ENCODE data around the gene CIBAR2. TPM values are rescaled to one million over a fixed set of nuclear protein-coding genes. Genes with fewer than 3 reads are reported as not detected.
A peak's percentile ranks its signal among the peaks of the same experiment; 100 is the strongest.

The CIBAR2 gene
- total RNA-seq, 5 donors from 2014 or later (not counting 1 experiment from before 2014, with no cell fraction given) = not detected

DNA sequence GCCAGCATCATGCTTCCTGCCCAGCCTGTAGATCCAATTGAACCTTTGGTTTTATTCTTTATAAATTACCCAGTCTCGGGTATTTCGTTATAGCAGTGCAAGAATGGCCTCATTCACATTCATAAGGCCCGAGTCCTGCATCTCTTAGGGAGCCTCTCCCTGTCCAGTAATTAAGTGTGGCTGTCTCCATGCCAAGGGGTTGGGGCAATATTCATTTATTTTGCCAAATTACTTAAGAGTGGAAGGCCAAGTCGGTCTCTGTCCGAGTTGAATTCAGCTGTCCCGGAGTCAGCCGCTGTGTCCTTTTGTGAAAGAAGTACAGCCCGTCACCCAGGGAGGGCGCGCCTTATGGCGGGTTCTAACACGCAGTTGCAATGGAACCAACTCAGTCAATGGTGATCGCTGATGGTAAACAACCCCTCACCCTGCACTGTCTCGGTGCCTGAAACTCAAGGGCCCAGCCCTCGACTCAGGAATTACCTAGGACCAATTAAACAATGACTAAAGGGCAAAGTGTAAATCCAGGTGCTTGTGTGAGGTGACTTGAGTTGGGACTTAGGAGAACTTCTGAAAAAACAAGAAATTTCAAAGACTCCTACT lies 62.5 kb downstream of the CIBAR2 start:
- whole genome bisulfite sequencing (ENCODE audit: insufficient coverage) = 94% methylated on average over 8 of the region's 15 CpGs
- H3K4me1 Mint-ChIP-seq = peaks cover 34 to 38% (median 38%) of the 10 kb centered on the region in 3 donors

DNA sequence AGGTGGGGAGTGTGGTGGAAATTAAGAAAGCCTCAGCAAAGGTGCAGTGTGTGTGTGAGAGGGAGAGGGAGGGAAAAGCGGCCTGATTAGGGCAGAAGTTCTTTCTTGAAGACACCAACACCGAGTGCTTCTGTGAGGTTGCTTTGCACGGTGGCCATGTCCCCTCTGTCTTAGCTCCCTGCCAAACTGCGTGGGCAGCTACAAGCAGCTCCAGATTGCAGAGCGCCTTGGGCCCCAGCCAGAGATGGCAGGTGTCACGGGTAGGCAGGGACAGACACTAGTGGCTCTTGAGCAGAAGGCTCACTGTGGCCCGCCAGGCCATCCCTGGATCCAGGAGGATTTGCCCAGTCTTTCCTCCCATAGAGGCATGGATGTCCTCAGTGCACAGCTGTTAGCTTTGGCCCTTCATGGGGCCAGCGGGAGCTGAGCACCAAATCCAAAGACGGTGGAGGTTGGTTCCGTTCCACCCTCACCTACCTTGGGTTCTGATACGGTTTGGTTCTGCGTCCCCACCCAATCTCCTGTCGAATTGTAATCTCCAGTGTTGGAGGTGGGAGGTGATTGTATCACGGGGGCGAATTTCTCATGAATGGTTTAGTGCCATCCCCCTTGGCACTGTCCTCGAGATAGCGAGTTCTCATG lies 63.2 kb downstream of the CIBAR2 start:
- DNase-seq (no peak), ATAC-seq (replicated peaks in 1 of 4) (no peak)
- Histone ChIP-seq H3K4me1 (ENCODE audit: control insufficient read depth in 1 of 2, extremely low read depth in 1 of 2, insufficient read depth in 2 of 2, low read length in 2 of 2) (peaks cover 10 to 24% of the 10 kb centered on the region in 2 experiments), H3K9me3 (no peaks in the 10 kb centered on the region), H3K27ac (ENCODE audit: low read length) (no peak overlapping the region), H3K27me3 (replicated peaks in 1 of 2; ENCODE audit: control insufficient read depth in 2 of 2, extremely low read depth in 1 of 2, insufficient read depth in 2 of 2, low read length in 1 of 2) (no peaks in the 10 kb centered on the region), H3K36me3 (ENCODE audit: control insufficient read depth in 2 of 2, extremely low read depth in 1 of 2, insufficient read depth in 1 of 2, low read length in 1 of 2) (peaks cover 2 to 8% of the 10 kb centered on the region in 2 donors), H3K4me3 (ENCODE audit: control insufficient read depth in 1 of 2, extremely low read depth in 1 of 2, low read length in 1 of 2) (no peak overlapping the region)
- ChIA-PET POLR2A (interaction anchor here in 1 of 2 donors (0.6 kb wide), 1 partner anchor 317 kb away, joined by 6 read pairs; no protein-coding TSS in a partner anchor), CTCF (no interaction called here)
- H3K27me3 Mint-ChIP-seq = no peaks in the 10 kb centered on the region
- peaks cover 16% of the 10 kb centered on the region for H3K36me3 Mint-ChIP-seq
- H3K27ac Mint-ChIP-seq = peak overlapping the region in 1 of 2 donors; percentile 86
- H3K4me1 Mint-ChIP-seq = peaks cover 30 to 36% (median 33%) of the 10 kb centered on the region in 3 donors
- H3K4me3 Mint-ChIP-seq = no peak overlapping the region
- H3K9me3 Mint-ChIP-seq = no peaks in the 10 kb centered on the region
- WGBS (ENCODE audit: insufficient coverage) = 87% methylated on average over 9 of the region's 17 CpGs

More for the DNA sequence above, 62.5 kb downstream of the CIBAR2 start:
- Mint-ChIP-seq H3K27me3 (no peaks in the 10 kb centered on the region), H3K4me3 (no peak overlapping the region), H3K36me3 (peaks cover 16% of the 10 kb centered on the region), H3K9me3 (no peaks in the 10 kb centered on the region), H3K27ac (no peak overlapping the region)
- no peaks in the 10 kb centered on the region for H3K9me3 ChIP-seq
- no peaks in the 10 kb centered on the region for H3K27me3 ChIP-seq (replicated peaks in 1 of 2; ENCODE audit: control insufficient read depth in 2 of 2, extremely low read depth in 1 of 2, insufficient read depth in 2 of 2, low read length in 1 of 2)
- no peak overlapping the region for H3K4me3 ChIP-seq (ENCODE audit: control insufficient read depth in 1 of 2, extremely low read depth in 1 of 2, low read length in 1 of 2)
- POLR2A ChIA-PET = no interaction called here
- CTCF ChIA-PET = no interaction called here
- DNase-seq (no peak), ATAC-seq (replicated peaks in 1 of 4) (no peak)
- H3K4me1 ChIP-seq (ENCODE audit: control insufficient read depth in 1 of 2, extremely low read depth in 1 of 2, insufficient read depth in 2 of 2, low read length in 2 of 2) = peaks cover 10 to 30% of the 10 kb centered on the region in 2 experiments
- peaks cover 2 to 4% of the 10 kb centered on the region in 2 donors for H3K36me3 ChIP-seq (ENCODE audit: control insufficient read depth in 2 of 2, extremely low read depth in 1 of 2, insufficient read depth in 1 of 2, low read length in 1 of 2)
- H3K27ac ChIP-seq (ENCODE audit: low read length) = no peak overlapping the region

Other genes starting within 250 kb of the CIBAR2 start
- 10 to 100 TPM; 33.5 to 43.9 (median 38.7) TPM for gene ZDHHC7, start 100.9 kb downstream of the CIBAR2 start, total RNA-seq
- 10 to 100 TPM in 4 of 5 donors, 1 to 10 TPM in 1; 9.2 to 19.7 (median 17.2) TPM for gene KIAA0513, start 84.7 kb downstream of the CIBAR2 start, total RNA-seq

All from T-cell (primary cell).